HK-2 (cell line): Measurements from ENCODE around the gene BMP7.
"Not testable (repeated sequence)": the region's sequence is repeated elsewhere in the genome, so short reads cannot be mapped to it uniquely, and the experiment has no call there.

Experiments used
- DNase-seq: peaks from one replicate; pipeline ENCODE4 v3.0.0-alpha.2; 2018; ENCODE audit not compliant: unreplicated experiment

Gene BMP7

DNA sequence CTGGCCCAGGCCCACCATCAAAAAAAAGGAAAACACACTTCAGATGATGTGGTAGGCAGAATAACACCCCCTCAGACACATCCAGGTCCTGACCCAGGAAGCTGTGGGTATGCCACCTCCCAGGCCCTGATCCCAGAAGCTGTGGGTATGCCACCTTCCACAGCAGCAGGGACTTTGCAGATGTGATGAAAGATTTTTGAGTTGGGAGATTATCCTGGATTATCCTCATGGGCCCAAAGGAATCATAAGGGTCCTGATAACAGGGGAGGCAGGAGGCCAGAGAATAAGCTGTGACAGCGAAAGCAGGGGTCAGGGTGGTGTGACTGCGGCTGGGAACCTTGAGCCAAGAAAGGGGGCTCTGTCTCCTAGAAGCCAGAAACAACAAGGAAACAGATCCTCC is 55.0 kb downstream of the BMP7 start:
- no peak for DNase-seq

DNA sequence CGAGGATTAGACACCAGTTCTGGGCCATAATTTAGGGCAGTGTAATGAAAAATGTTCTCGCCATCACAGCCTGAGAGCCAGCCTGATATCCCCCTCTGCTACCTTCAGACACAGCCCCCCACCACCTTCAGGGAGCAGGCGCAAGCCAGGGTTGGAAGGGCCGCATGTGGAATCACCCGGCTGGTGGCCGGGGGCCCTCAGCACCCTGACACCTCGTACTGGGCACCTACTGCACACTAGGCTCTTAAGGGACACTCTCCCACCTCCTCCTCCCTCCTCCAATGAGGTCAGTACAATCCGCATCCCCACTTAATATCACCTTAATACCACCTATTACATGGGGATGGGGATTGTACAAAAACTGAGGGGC is 55.5 kb downstream of the BMP7 start:
- DNase-seq, result no peak

DNA sequence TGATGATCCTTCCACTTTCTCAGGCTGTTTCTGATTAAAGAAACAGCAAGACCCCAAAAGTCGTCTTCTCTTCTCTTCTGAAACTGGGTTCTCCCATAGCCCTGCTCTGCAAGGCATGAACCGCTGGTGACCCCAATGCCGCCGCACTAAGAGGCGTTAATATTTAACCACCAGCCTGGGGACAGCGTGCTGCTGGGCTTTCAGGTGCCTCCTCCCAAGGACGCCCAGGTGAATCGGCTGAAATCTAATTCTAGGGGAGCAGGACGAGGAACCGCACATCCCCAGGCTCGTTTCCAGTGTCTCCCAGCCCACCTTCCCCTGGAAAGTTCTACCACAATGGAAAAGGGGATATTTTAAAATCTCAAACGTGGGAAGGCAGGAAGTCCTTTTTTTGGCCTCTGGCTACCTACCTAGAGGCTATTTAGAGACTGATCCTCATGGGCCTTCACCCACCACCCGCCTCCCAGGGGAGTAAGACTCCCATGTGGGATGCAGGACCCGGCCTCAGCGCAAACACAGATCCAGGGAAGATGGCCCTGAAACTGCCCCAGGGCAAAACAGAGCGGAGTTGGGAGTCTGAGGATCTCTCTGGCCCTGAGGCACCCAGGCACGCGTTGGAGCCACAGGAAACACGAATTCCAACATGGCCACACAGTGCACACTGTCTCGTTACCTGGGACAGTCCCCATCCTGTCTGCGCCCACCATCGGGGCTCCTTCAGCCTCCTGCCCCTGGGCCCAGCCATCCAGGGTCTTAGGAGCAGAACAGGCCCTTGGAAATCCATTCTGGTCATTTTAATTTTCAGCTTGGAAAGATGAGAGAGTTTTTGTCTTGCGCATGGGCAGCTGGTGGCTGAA is 56.2 kb downstream of the BMP7 start:
- no peak for DNase-seq

DNA sequence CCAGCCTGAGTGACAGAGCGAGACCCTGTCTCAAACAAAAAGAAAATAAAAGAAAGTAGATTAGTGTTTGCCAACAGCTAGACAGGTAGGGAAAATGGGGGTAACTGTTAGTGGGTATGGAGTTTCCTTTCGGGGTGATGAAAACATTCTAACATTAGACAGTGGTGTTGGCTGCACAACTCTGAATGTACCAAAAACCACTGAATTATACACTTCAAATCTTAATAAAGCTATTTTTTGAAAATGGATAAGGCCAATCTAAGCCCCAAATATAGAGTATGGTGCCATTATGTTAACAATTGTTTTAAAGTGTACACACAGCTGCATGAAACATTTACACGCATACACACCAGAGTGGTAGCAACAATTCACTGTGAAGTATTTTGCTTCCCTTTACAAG is 57.0 kb downstream of the BMP7 start:
- DNase-seq, result no peak

DNA sequence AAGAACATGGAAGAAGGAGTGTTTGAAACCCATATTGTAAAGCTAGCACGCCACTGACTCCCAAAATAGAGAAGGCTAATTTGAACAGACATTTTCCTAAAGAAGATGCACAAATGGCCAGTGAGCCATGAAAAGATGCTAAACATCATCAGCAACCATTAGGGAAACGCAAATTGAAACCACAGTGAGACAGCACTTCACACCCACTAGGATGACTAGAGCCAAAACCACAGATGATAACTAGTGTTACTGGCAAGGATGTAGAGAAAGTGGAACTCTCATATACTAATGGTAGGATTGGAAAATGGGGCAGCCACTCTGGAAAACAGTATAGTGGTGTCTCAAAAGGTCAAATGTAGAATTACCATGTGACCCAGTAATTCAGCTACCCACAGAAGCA is 58.2 kb downstream of the BMP7 start:
- DNase-seq, result no peak

DNA sequence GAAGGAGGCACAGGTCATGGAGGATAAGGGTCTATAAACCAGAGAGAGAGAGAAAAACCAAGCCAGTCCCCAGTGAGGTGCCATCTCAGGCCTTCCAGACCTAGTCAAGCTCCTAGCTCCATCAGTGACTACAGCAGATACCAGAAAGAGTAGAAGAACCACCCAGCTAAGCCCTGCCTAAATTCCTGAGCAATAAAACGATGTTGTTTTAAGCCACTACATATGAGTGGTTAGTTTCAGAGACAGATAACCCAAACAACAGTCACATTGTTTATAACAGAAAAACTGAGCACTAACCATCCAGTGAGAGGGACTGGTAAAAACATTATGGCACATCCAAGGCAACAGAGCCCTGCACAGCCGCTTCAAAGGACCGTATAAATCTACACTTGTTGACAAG is 59.2 kb downstream of the BMP7 start:
- DNase-seq, result no peak

DNA sequence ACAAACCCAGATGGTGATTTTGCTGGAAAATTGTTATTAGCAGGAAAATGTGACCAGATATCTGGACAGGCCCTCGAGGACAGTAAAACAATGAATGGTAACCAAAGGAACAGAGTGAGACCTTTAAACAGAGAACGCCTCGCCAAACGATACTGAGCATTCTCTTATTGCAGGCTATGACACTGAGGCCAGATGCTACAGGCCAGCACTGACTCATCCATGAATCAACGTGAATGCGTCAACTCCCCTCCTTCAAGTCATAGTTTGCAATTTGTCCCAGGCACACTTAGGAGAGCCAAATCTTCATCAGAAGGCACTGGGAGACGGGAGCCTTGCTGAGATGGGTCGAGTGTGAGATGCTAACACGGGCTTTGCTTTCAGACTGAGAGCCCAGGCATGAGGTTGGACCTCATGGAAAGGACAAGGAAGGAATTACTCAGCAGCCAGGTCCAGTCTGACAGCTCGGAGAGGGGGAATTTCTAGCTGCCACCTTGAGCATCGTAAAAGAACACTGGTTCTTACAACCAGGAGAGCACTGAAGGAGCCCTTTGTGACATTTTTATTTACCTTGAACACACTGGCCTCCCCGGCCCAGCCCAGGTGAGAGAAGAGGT is 60.7 kb downstream of the BMP7 start:
- DNase-seq, result peak; percentile 17

DNA sequence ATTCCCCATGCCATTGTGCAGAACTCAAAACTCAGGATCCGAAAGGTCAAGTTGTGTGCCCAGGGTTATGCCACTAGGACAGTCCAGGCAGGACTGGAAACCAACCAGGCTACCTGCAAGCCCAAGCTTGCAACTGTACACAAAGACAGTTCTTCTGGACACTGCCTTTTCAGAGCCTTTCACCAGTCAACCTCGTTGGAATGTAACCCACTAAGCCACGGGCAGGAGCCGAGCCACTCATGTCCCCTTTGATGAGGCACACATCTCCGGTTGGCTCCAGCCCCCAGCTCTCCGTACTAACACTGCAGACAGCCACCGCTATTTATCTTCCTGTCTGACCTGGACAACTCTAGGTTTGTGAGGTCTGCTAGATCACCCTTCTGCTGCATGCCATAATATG is 62.5 kb downstream of the BMP7 start:
- DNase-seq, result no peak

DNA sequence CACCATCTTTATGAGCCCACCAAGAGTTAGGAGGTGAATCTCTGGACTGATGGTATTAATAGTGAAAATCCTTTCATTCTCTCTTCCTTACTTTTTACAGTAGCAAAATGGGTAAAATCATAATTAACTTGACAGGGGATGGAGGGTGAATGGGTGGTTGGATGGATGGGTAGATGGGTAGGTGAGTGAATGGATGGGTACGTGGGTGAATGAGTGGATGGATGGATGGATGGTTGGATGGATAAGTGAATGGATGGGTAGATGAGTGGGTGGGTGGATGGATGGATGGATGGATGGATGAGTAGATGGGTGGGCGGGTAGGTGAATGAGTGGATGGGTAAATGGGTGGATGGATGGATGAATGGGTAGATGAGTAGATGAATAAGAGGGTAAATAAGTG is 63.2 kb downstream of the BMP7 start:
- no peak for DNase-seq

DNA sequence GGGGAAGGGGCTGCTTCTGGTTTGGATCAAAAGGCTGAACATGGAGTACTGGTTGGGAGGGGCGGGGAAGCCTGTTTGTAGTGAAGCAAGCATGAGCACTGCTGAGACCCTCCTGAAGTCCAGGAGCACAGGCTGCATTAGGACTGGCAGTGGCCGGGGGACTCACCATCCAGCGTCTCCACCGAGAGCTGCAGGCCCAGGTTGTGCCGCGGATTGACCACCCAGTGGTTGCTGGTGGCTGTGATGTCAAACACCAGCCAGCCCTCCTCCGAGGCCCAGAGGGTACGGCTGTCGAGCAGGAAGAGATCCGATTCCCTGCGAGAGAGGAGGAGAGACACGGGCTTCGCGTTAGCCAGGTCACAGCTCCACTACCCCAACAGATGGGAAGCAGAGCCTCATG is 64.1 kb downstream of the BMP7 start:
- no peak for DNase-seq

DNA sequence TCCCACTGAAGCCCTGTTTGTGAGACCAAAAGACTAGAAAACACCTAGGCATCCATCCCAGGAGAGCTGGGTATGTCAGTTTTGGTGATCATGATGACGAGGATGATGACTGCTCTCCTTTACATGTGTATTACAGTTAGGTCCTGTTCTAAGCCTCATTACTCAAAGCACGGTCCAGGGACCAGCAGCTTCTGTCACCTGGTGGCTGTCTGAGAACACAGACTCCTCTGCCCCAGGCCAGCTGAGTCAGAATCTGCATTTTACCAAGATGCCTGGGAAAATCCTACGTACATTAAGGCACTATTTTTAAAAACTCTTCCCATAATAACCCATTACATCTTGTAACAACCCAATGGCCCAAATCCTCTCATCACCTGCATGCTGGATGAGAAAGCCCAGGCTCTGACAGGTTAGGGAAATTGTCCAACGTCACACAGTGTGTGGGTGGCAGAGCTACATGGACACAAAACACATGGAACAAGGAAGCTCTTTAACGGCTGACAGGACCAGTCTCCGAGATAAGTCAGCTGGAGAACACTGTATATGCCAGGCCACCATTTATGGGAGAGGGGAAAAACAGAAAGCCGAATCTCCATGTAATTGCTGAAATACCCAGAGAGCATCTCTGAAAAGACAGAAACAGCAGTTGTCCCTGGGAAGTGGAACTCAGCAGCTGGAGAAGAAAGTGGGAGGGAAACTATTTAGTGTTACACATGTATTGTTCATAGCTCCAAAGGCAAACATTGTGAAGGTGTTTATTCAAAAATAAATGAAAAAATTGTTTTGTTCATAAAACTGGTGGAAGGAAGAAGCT is 65.4 kb downstream of the BMP7 start:
- no peak for DNase-seq

DNA sequence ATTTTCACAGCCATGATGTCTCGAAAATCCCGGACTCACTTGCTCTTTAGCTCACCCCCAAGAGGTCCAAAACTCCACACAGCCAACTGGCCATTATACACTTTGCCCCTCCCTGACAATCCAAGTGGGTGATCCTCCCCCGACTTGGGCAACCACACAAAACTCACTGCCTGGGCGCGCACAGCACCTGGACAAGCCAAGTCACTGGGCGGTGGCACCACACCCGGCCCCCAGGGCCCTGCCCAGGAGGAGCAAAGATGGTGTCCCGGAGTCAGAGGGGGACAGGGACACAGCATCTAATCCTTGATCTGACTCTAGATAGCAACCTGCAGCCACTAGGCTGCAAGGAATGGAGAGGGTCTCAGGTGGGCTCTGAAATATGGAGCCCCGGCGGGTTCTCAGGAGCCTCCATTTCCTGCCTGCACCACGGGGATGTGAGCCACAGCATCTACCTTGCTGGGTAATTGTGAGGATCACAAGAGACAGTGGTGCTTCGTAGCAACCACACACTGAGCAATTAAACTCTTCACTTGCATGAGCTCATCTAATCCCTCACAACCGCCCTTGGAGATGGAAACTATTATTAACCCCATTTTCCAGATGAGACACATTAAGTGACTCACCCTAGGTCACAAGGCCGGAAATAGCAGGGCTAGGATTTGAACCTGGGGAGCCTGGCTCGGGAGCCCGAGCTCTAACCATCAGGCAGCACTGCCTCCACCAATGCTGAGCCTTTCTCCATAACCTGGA is 66.6 kb downstream of the BMP7 start:
- DNase-seq, result no peak

DNA sequence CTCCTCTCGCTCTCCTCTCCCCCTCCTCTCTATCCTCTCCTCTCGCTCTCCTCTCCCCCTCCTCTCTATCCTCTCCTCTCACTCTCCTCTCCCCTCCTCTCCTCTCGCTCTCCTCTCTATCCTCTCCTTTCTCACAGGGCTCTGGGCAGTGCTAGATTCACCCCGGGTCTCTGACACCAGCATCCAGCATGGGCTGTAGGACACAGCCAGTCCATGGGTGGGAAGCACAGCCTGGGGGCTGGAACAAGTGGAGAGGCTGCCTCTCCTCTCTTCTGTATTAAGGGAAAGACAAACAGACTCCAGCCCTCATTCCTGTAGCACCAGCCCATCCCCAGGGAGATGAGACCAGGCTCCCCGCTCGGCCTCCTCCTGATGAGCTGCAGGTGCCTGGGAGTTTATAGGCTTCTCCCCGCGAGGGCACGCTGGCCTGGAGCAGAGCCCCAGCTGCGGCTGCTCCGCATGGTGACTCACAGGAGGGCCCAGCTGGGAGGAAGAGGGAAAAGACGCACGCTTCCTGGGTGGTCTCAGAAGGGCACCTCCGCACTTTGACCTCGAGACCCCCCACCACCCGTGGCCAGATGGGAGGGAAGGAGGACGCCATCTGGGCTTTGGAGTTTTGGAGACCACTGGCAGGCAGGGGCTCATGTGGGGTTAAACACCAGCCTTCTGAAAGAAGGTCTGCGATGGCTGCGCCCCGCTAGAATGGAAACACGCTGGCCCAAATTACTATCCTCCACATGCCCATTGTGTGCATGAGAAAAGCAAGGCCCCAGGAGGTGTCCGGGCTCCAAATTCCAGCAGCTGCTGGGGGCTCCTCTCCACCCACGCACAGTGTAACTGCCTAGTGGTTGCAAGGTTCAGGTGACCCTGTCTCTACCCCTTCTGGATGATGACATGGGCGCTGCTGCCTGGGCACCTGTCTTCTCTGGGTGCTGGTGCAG is 68.0 kb downstream of the BMP7 start:
- DNase-seq, result no peak

DNA sequence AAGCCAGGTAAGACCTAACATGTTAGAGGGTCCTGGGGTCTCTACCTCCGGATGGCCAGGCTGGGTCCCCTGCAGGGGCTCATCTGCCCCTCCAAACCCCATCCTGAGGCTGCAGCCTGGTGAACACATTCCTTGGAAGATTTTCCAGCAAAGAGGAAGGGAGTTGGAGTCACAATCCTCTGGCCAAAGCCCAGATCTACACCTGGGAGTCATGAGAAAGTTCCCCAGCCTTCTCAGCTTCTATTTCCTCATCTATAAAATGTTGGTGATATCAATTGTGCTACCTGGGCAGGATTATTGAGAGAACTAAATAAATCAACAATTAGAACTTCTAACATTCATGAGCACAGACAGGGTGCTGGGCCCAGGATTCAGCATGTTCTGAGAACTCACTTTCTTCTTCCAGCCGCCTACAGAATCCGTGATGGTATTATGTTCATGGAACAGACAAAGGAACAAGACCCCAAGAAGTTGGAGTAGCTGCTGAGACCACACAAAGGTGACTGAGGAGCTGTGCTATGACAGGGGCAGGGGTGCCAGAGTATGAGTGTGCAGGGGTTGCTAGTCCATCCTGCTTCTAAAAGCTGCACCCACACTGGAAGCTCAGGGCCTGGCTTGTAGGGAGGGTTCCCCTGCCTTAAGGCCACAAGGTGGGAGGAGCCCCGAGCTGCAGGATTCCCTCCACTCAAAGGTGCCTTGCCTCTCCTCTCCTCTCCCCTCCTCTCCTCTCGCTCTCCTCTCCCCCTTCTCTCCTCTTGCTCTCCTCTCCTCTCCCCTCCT is 68.9 kb downstream of the BMP7 start:
- DNase-seq, result no peak

DNA sequence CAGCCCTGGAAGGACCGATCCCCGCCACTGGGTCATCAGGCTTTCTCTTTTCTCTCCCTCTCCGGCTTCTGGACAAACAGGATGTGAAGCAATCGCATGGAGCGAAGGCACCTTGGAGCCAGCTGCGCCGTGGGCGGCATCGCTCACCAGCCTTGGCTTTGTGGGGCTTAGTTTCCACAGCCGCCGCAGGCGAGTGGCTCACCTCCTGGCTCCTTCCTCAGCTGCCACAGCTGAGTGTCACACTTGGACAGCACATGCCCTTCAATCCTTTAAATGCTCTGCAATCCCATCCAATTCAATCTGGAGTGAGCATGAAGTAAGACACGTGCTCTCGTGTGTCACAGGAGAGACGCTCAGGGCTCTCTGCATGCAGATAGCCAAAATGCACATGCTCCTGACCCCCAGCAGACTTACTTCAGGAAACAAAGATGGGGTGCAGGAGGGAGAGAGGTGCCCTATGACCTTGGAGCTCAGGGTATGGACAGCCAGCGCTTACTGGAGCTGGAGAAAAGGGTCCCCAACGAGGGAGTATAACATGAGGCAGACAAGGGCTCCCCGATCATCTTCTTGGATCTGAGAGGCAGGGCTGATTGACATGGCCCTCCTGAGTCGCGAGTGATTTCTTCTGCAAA is 70.9 kb downstream of the BMP7 start:
- no peak for DNase-seq

DNA sequence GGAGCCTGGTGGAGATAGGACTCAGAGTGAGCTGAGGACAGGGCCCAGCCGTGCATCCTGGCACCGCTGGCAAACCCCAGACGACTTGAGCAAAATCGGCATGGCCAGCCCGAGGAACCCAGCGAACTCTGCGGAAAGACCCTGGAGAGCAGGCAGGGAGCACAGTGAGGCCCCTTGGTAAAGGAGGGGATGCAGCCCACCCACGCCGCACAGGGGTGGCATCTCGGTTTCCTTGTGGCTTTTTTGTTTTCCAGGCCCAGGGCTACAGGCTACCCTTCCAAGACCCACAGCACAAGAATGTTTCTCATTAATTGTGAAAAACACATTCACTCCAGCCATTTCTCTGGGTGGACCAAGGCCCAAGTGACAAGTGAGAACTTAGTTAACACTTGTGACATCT is 71.4 kb downstream of the BMP7 start:
- DNase-seq, result no peak

DNA sequence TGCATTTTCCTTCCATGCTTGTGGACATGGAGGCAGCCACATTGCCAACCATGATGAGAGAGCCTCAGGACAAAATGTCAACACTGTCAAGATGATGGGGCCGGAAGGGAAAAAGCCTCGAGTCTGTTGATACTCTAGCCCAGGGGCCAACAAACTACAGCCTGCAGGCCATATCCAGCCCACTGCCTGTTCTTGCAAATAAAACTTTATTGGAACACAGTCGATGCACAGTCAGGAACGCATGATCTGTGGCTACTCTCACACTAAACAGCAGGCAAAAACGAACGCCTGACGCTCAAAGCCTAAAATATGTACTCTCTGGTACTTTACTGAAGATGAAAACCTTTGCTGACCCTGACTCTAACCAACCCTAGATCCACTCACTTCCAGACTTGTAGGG is 72.3 kb downstream of the BMP7 start:
- no peak for DNase-seq

DNA sequence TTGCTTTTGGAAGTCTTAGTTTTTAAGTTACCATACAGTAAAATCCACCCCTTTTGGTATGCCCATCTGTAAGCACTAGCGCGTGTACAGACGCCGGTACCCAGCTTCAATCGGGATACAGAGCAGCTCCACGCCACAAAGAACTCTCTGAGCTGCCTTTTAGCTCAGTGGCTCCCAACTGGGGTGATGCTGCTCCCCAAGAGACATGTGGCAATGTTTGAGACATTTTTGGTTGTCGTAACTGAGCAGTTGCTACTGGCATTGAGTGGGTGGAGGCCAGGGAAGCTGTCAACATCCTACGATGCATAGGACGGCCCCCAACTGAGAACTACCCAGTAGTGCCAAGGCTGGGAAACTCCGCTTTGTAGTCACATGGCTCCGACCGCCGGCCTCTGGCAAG is 73.3 kb downstream of the BMP7 start:
- DNase-seq, result no peak

DNA sequence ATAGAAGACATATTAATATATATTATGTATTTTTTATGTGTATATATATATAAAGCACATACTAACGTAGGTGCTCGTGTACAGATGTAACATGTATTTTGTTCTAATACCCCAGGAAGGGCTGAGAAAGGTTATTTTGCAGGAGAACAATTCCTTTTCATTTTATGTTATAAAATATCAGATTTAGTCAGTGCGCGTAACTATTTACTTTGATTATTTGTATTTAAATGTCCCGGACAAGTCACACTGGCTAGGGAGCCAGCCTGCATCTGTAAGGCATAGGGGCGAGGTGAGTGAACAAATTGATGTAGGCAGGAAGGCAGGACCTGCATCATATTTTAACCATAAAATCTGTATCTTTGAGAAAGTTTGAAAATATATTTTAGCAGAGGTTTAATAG is 74.1 kb downstream of the BMP7 start:
- DNase-seq, result no peak

DNA sequence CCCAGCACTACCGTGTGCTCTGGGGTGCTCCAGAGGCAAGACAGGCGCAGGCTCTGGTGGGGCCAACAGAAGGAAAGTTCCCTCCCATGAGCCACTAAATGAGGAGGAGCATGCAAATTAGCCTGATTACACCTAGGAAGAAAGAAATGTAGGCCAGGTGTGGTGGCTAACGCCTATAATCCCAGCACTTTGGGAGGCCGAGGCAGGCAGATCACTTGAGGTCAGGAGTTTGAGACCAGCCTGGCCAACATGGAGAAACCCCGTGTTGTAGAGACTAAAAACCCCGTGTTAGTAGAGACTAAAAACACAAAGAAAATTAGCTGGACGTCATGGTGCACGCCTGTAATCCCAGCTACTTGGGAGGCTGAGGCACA is 75.2 kb downstream of the BMP7 start:
- not testable (repeated sequence) for DNase-seq
